SK-N-SH (cell line): ENCODE results near the gene CPNE4. TPM values are rescaled to one million over a fixed set of nuclear protein-coding genes. Genes with fewer than 3 reads are reported as not detected.

Experiments used
- CTCF ChIA-PET: fragments of 300-600, 350-600 bp; formaldehyde crosslinking; extraction: SDS; loops from one replicate; lab custom pipeline; 2021; lab: Yijun Ruan, JAX
- POLR2A ChIA-PET: fragments of 350-600 bp; sonication (Branson Sonifier 250); formaldehyde crosslinking; extraction: SDS; loops from one replicate; lab custom pipeline; 2020; ENCODE audit warnings: antibody characterized with exemption, inconsistent platforms; lab: Yijun Ruan, JAX
- DNase-seq: peaks from one replicate; pipeline ENCODE4 v3.0.0; 2012
- H2AFZ ChIP-seq: fragments of 200-600 bp; sonication (generic); 2 replicates; pipeline ENCODE4 v1.8.1; 2016; ENCODE audit warnings: antibody characterized with exemption, mild to moderate bottlenecking, low read depth
- H3F3A ChIP-seq: fragments of 200-600 bp; sonication (generic); replicated peaks from 2 replicates; pipeline ENCODE3; 2016; ENCODE audit warnings: antibody characterized with exemption, mild to moderate bottlenecking; ENCODE audit not compliant: insufficient read depth
- H3K27ac ChIP-seq, 2 experiments: fragments of 200-500 bp in 1 of 2; fragments of 200-600 bp in 1 of 2; sonication (Bioruptor generic) in 1 of 2; sonication (generic), shearing (Covaris generic) in 1 of 2; 2 replicates each; pipeline versions ENCODE4 v1.5.1 to v1.6.1; 2014 to 2016; ENCODE audit warnings: low read depth in 2 of 2, inconsistent platforms in 1 of 2, low read length in 1 of 2, mild to moderate bottlenecking in 1 of 2, mixed read lengths in 1 of 2
- H3K27me3 ChIP-seq: fragments of 200-600 bp; sonication (generic), shearing (Covaris generic); 2 replicates; pipeline ENCODE4 v1.6.1; 2016; ENCODE audit warnings: mixed run types; ENCODE audit not compliant: insufficient read depth
- H3K36me3 ChIP-seq, 2 experiments: fragments of 200-500 bp in 1 of 2; fragments of 200-600 bp in 1 of 2; sonication (Bioruptor generic) in 1 of 2; sonication (generic) in 1 of 2; replicated peaks in 1 of 2; 2 replicates each; pipeline versions ENCODE3 to v1.5.1; 2014 to 2016; ENCODE audit warnings: low read length in 1 of 2, mild to moderate bottlenecking in 1 of 2; ENCODE audit not compliant: insufficient read depth in 2 of 2, control insufficient read depth in 1 of 2
- H3K4me1 ChIP-seq, 2 experiments: fragments of 200-500 bp in 1 of 2; fragments of 200-600 bp in 1 of 2; sonication (Bioruptor generic) in 1 of 2; sonication (generic), shearing (Covaris generic) in 1 of 2; 2 replicates each; pipeline versions ENCODE4 v1.5.1 to v1.6.1; 2014 to 2016; ENCODE audit warnings: low read depth in 1 of 2, low read length in 1 of 2, mixed run types in 1 of 2; ENCODE audit not compliant: insufficient read depth in 2 of 2, control insufficient read depth in 1 of 2
- H3K4me2 ChIP-seq: fragments of 200-600 bp; sonication (generic), shearing (Covaris generic); 2 replicates; pipeline ENCODE4 v1.6.1; 2017; ENCODE audit warnings: mixed run types
- H3K4me3 ChIP-seq, 2 experiments: fragments of 200-500 bp in 1 of 2; fragments of 200-600 bp in 1 of 2; sonication (Bioruptor generic) in 1 of 2; sonication (generic), shearing (Covaris generic) in 1 of 2; 2 replicates each; pipeline versions ENCODE4 v1.5.1 to v1.8.1; 2014 to 2016; ENCODE audit warnings: low read depth in 2 of 2, inconsistent platforms in 1 of 2, low read length in 1 of 2, mild to moderate bottlenecking in 1 of 2, mixed read lengths in 1 of 2, moderate library complexity in 1 of 2
- H3K79me2 ChIP-seq: fragments of 200-600 bp; sonication (generic); 2 replicates; pipeline ENCODE4 v1.8.1; 2017; ENCODE audit warnings: mild to moderate bottlenecking; ENCODE audit not compliant: insufficient read depth
- H3K9ac ChIP-seq: fragments of 200-600 bp; sonication (generic); 2 replicates; pipeline ENCODE4 v1.6.1; 2017; ENCODE audit warnings: mixed run types
- H3K9me2 ChIP-seq: fragments of 200-600 bp; sonication (generic); 2 replicates; pipeline ENCODE4 v1.6.1; 2017; ENCODE audit warnings: mixed run types
- H3K9me3 ChIP-seq: fragments of 200-600 bp; sonication (generic); 2 replicates; pipeline ENCODE4 v1.6.1; 2017; ENCODE audit warnings: mixed run types, mild to moderate bottlenecking, moderate library complexity
- H4K20me1 ChIP-seq: fragments of 200-600 bp; sonication (generic); 2 replicates; pipeline ENCODE4 v1.6.1; 2017; ENCODE audit warnings: mild to moderate bottlenecking, mixed run types; ENCODE audit not compliant: insufficient read depth
- CHD2 ChIP-seq: fragments of 150-350 bp; IDR thresholded peaks from 2 replicates; pipeline ENCODE4 v1.6.1; 2018; ENCODE audit warnings: low read length; ENCODE audit not compliant: partially characterized antibody
- CTCF ChIP-seq: fragments of 200-600 bp; sonication (generic); IDR thresholded peaks from 2 replicates; pipeline ENCODE4 v1.6.1; 2017; ENCODE audit warnings: antibody characterized with exemption, mild to moderate bottlenecking, moderate library complexity
- ELF1 ChIP-seq: IDR thresholded peaks from 2 replicates; pipeline ENCODE4 v1.4.0; 2012
- EZH2phosphoT487 ChIP-seq: fragments of 200-600 bp; sonication (generic); IDR thresholded peaks from 2 replicates; pipeline ENCODE4 v1.6.1; 2017; ENCODE audit warnings: low read depth, mixed run types, mild to moderate bottlenecking, antibody characterized with exemption, moderate library complexity, borderline replicate concordance
- FOSL2 ChIP-seq: IDR thresholded peaks from 2 replicates; pipeline ENCODE4 v1.4.0; 2012; ENCODE audit warnings: low read depth, mild to moderate bottlenecking, moderate library complexity, borderline replicate concordance
- FOXJ3 ChIP-seq: sonication (generic); formaldehyde crosslinking; IDR thresholded peaks from 2 replicates; pipeline ENCODE4 v1.5.1; 2020; ENCODE audit warnings: mild to moderate bottlenecking, missing genetic modification reagents
- FOXM1 ChIP-seq: IDR thresholded peaks from 2 replicates; pipeline ENCODE4 v1.4.0; 2012; ENCODE audit warnings: low read depth, mild to moderate bottlenecking
- GABPA ChIP-seq: IDR thresholded peaks from 2 replicates; pipeline ENCODE4 v1.4.0; 2012; ENCODE audit warnings: low read depth, mild to moderate bottlenecking
- GATA2 ChIP-seq: sonication (generic); formaldehyde crosslinking; IDR thresholded peaks from 2 replicates; pipeline ENCODE4 v1.5.0; 2020; ENCODE audit warnings: mild to moderate bottlenecking, missing genetic modification reagents
- JUND ChIP-seq: IDR thresholded peaks from 2 replicates; pipeline ENCODE4 v1.4.0; 2012
- NFIC ChIP-seq: IDR thresholded peaks from 2 replicates; pipeline ENCODE4 v1.4.0; 2012; ENCODE audit warnings: borderline replicate concordance
- POLR2AphosphoS5 ChIP-seq: IDR thresholded peaks from 2 replicates; pipeline ENCODE4 v1.6.1; 2012; ENCODE audit warnings: low read depth, low read length
- REST ChIP-seq: IDR thresholded peaks from 2 replicates; pipeline ENCODE4 v1.6.1; 2012; ENCODE audit warnings: mild to moderate bottlenecking, low read depth, low read length, moderate library complexity
- RXRA ChIP-seq: IDR thresholded peaks from 2 replicates; pipeline ENCODE4 v1.4.0; 2012; ENCODE audit warnings: low read depth, mild to moderate bottlenecking, borderline replicate concordance
- SIN3A ChIP-seq: IDR thresholded peaks from 2 replicates; pipeline ENCODE4 v1.6.1; 2012; ENCODE audit warnings: low read depth, mild to moderate bottlenecking, low read length, moderate library complexity, borderline replicate concordance
- SMC3 ChIP-seq: IDR thresholded peaks from 2 replicates; pipeline ENCODE4 v1.6.1; 2012; ENCODE audit warnings: low read depth, low read length, improper control_type of control experiment
- TAF1 ChIP-seq: IDR thresholded peaks from 2 replicates; pipeline ENCODE4 v1.6.1; 2012; ENCODE audit warnings: low read depth, mild to moderate bottlenecking, low read length, moderate library complexity, borderline replicate concordance
- TCF12 ChIP-seq: IDR thresholded peaks from 2 replicates; pipeline ENCODE4 v1.4.0; 2012
- TEAD4 ChIP-seq: IDR thresholded peaks from 2 replicates; pipeline ENCODE4 v1.4.0; 2012; ENCODE audit warnings: mild to moderate bottlenecking, borderline replicate concordance; ENCODE audit not compliant: insufficient read depth
- YY1 ChIP-seq: IDR thresholded peaks from 2 replicates; pipeline ENCODE4 v1.4.0; 2012; ENCODE audit warnings: low read depth, mild to moderate bottlenecking
- WGBS: methylation state at CpG from one replicate; pipeline ENCODE4 v1.1.6; 2017; ENCODE audit warnings: low lambda C conversion rate; 5-methylcytosine and 5-hydroxymethylcytosine counted together
- polyA plus RNA-seq, 3 experiments: library from polyadenylated mRNA; depleted of rRNA; stranded (reverse); fragments of >200 nt; gene quantifications; 2 replicates each; pipeline ENCODE4 v1.2.3, GENCODE V29; 2012

CPNE4 gene
- polyA plus RNA-seq, 1 of the 3 experiments (the other 2 are of a cell fraction) = not detected

- CTCF ChIA-PET = no interaction called here
- Histone ChIP-seq H3K9ac (no peak overlapping the region), H3K79me2 (no peaks in the 10 kb centered on the region), H3K36me3 (no peaks in the 10 kb centered on the region), H3K27me3 (no peaks in the 10 kb centered on the region), H3K4me3 (no peak overlapping the region), H3K9me3 (no peaks in the 10 kb centered on the region), H4K20me1 (no peaks in the 10 kb centered on the region), H3F3A (no peaks in the 10 kb centered on the region), H3K9me2 (no peaks in the 10 kb centered on the region), H3K4me2 (no peak overlapping the region), H2AFZ (no peak overlapping the region), H3K4me1 (no peaks in the 10 kb centered on the region), H3K27ac (no peak overlapping the region)
- WGBS = 35% methylated on average over 3 of the region's 3 CpGs
- no peak for DNase-seq
- POLR2A ChIA-PET = no interaction called here
- TF ChIP-seq CHD2 (no peak), SMC3 (no peak), CTCF (no peak), REST (no peak), EZH2phosphoT487 (no peak), TAF1 (no peak), FOSL2 (no peak), POLR2AphosphoS5 (no peak), NFIC (no peak), TEAD4 (no peak), FOXM1 (no peak), SIN3A (no peak), TCF12 (no peak), GATA2 (CRISPR knock-in tag) (no peak), GABPA (no peak), ELF1 (no peak), YY1 (no peak), RXRA (no peak), JUND (no peak), FOXJ3 (CRISPR knock-in tag) (no peak)
Measured at GRCh38 chr3:131933665-131934064, 101.1 kb downstream of the CPNE4 start.
